Progenitor cell of endocrine pancreas (in vitro differentiated cells): ENCODE results near the gene M6PR. TPM values are rescaled to one million over a fixed set of nuclear protein-coding genes. Genes with fewer than 3 reads are reported as not detected.
A peak's percentile ranks its signal among the peaks of the same experiment; 100 is the strongest.

Experiments used
- DNase-seq: peaks from one replicate; pipeline ENCODE4 v3.0.0; 2021; ENCODE audit warnings: low spot score; ENCODE audit not compliant: unreplicated experiment
- H3K27ac Mint-ChIP-seq: 2 replicates; pipeline ENCODE4 v1.8.0; 2021; ENCODE audit warnings: mild to moderate bottlenecking, moderate library complexity, mixed read lengths
- H3K27me3 Mint-ChIP-seq: 2 replicates; pipeline ENCODE4 v1.8.0; 2021; ENCODE audit warnings: mixed read lengths
- H3K36me3 Mint-ChIP-seq: 2 replicates; pipeline ENCODE4 v1.8.0; 2022; ENCODE audit warnings: mixed read lengths; ENCODE audit not compliant: insufficient read depth
- H3K4me1 Mint-ChIP-seq: 2 replicates; pipeline ENCODE4 v1.8.0; 2021; ENCODE audit warnings: low read depth, mixed read lengths
- H3K4me3 Mint-ChIP-seq: 2 replicates; pipeline ENCODE4 v1.8.0; 2021; ENCODE audit warnings: low read depth, mild to moderate bottlenecking, moderate library complexity, mixed read lengths
- H3K9me3 Mint-ChIP-seq: 2 replicates; pipeline ENCODE4 v1.8.0; 2021; ENCODE audit warnings: low read depth, mixed read lengths
- total RNA-seq: library from RNA; stranded (reverse); gene quantifications from 2 replicates; pipeline ENCODE4 v1.2.1, GENCODE V29; 2021
- TF ChIP-seq, protein P1 (sequence below): fragments of 200-600 bp; sonication (generic); IDR thresholded peaks from one replicate; pipeline ENCODE4 v1.5.0; 2021; ENCODE audit warnings: antibody characterized with exemption, mild to moderate bottlenecking; ENCODE audit not compliant: unreplicated experiment

Gene M6PR
- total RNA-seq, 1 donor from 2014 or later: 189 TPM

GRCh38 chr12:8951744-8952143 is 2.3 kb upstream of the M6PR start:
- no peak for DNase-seq
- peaks cover 22% of the 10 kb centered on the region for H3K36me3 Mint-ChIP-seq
- H3K4me1 Mint-ChIP-seq: peaks cover 18% of the 10 kb centered on the region
- H3K27me3 Mint-ChIP-seq: no peaks in the 10 kb centered on the region
- H3K9me3 Mint-ChIP-seq: peaks cover 12% of the 10 kb centered on the region
- peak overlapping the region; percentile 46 for H3K4me3 Mint-ChIP-seq
- H3K27ac Mint-ChIP-seq: no peak overlapping the region
- TF ChIP-seq, protein P1, sequence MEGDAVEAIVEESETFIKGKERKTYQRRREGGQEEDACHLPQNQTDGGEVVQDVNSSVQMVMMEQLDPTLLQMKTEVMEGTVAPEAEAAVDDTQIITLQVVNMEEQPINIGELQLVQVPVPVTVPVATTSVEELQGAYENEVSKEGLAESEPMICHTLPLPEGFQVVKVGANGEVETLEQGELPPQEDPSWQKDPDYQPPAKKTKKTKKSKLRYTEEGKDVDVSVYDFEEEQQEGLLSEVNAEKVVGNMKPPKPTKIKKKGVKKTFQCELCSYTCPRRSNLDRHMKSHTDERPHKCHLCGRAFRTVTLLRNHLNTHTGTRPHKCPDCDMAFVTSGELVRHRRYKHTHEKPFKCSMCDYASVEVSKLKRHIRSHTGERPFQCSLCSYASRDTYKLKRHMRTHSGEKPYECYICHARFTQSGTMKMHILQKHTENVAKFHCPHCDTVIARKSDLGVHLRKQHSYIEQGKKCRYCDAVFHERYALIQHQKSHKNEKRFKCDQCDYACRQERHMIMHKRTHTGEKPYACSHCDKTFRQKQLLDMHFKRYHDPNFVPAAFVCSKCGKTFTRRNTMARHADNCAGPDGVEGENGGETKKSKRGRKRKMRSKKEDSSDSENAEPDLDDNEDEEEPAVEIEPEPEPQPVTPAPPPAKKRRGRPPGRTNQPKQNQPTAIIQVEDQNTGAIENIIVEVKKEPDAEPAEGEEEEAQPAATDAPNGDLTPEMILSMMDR: no peak

DNA sequence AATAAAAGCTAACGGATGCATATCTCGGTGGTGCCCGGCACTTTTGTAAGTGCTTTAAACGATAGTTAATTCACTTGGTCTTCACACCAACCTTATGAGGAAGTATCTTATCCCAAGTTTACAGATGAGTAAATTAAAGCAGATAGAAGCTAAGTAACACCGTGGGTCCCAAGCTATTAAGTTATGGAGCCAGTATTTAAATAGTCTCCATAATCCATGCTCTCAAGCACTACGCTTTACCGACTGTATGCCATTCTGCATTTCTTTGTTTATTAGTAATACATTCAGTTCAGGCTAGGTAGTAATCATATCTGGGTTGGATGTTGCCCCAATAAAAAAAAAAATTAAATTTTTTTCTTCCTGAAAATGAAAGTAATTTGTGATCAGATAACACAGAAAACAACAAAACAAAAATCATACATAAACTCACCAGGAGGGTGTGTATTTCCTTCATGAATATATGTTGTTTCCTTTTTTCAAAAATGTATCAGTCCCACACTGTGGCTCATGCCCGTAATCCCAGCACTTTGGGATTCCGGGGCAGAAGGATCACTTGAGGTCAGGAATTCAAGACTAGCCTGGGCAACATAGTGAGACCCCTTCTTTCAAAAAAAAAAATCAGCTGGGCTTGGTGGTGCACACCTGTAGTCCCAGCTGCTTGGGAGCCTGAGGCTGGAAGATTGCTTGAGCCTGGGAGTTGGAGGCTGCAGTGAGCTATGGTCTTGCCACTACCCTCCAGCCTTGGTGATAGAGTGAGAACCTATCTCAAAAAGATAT is 1.4 kb upstream of the M6PR start:
- TF ChIP-seq, protein P1: no peak
- no peaks in the 10 kb centered on the region for H3K27me3 Mint-ChIP-seq
- peaks cover 19% of the 10 kb centered on the region for H3K4me1 Mint-ChIP-seq
- H3K27ac Mint-ChIP-seq: peak overlapping the region; percentile 98
- peak overlapping the region; percentile 91 for H3K4me3 Mint-ChIP-seq
- peaks cover 12% of the 10 kb centered on the region for H3K9me3 Mint-ChIP-seq
- no peak for DNase-seq
- H3K36me3 Mint-ChIP-seq: peaks cover 21% of the 10 kb centered on the region

DNA sequence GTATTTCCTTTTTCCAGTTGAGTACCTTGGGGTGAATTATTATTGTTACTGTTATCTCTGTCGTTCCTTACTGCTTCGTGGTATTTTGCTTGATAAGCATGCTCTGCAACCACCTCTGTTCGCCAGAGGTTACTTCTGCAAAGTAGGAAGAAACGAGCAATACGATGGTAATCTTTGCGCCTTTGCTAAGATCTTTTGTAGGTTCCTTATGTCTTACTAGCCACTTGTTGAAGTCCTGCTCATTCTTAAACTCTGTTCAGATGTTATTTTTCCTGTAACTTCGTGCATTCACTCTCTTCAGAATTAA is 729 bp upstream of the M6PR start:
- Mint-ChIP-seq H3K9me3 (peaks cover 12% of the 10 kb centered on the region), H3K4me1 (peaks cover 19% of the 10 kb centered on the region), H3K27me3 (no peaks in the 10 kb centered on the region), H3K36me3 (peaks cover 20% of the 10 kb centered on the region), H3K4me3 (peak overlapping the region; percentile 91), H3K27ac (peak overlapping the region; percentile 98)
- DNase-seq: no peak
- TF ChIP-seq, protein P1: no peak

DNA sequence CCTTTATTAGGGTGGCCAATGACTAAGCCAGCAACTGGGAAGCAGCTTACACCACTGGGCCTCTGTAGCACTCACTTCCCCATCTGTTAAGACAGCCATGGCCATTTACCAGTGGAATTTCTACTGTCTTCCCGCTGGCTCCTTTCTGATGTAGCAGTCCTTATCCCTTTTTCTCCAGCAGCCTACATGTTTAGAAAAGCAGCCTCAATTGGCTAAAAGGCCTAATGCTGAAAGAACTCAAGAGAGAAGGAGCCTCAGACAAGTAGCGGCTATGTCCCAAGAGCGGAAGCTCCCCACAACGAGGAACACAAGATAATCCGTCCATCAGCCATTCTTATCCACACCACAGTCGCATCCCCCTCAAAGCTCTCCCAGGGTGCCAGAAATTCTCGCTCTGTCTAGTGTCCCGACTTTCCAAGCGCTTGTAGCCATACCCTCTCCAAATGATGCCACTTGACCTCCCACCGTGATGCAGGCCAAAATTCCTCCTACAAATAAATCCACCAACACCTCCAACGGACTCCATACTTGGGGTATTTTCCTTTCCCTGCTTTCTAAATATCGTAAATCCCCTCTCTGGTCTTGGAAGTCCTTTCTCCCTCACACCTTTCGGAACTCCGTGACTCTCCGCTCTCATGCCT is 624 bp downstream of the M6PR start:
- Mint-ChIP-seq H3K9me3 (peaks cover 8% of the 10 kb centered on the region), H3K36me3 (peaks cover 15% of the 10 kb centered on the region), H3K4me1 (peaks cover 19% of the 10 kb centered on the region), H3K27ac (peak overlapping the region; percentile 98), H3K4me3 (peak overlapping the region; percentile 91), H3K27me3 (no peaks in the 10 kb centered on the region)
- TF ChIP-seq, protein P1: no peak
- DNase-seq: no peak

GRCh38 chr12:8947737-8948136 is 1.7 kb downstream of the M6PR start:
- Mint-ChIP-seq H3K4me1 (peaks cover 19% of the 10 kb centered on the region), H3K27ac (no peak overlapping the region), H3K9me3 (peaks cover 2% of the 10 kb centered on the region), H3K4me3 (peak overlapping the region; percentile 3), H3K36me3 (peaks cover 13% of the 10 kb centered on the region), H3K27me3 (no peaks in the 10 kb centered on the region)
- DNase-seq: no peak
- TF ChIP-seq, protein P1: no peak
